Measurements from ENCODE around the gene RNU1-4. TPM values are rescaled to one million over a fixed set of nuclear protein-coding genes. Genes with fewer than 3 reads are reported as not detected.
"Not testable (repeated sequence)": the region's sequence is repeated elsewhere in the genome, so short reads cannot be mapped to it uniquely, and the experiment has no call there.

Gene RNU1-4
- total RNA-seq, 1 experiment from 2014 or later = under 0.01 TPM

- not testable (repeated sequence) for H3K36me3 ChIP-seq (replicated peaks; ENCODE audit: control insufficient read depth, insufficient read depth, low read length); H3K27me3 ChIP-seq (ENCODE audit: control insufficient read depth, insufficient read depth, low read length); H3K4me3 ChIP-seq (ENCODE audit: insufficient read depth, low read depth, low read length); DNase-seq
Measured at GRCh38 chr1:16703602-16704001, 36.7 kb upstream of the RNU1-4 start.

DNA sequence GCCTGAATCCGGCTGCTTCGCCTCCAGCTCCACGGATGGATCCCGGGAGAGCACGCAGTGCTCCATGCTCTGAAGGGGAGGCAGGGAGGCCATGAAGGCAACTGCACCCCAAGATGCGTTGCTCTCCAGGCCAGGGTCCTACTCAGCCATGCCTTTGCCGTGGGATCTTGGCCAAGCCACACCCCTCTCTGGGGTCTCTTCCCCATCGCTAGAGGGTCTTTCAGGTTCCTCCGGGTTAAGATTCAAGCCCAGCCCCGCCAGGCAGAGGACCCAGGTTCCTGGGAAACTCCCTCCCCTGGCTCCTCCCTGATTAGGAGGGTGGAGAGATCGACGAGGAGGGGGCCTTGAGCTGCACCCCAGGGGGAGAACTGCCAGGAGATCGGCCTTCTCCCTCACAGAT, 36.2 kb upstream of the RNU1-4 start:
- not testable (repeated sequence) for H3K27me3 ChIP-seq (ENCODE audit: control insufficient read depth, insufficient read depth, low read length); DNase-seq; H3K4me3 ChIP-seq (ENCODE audit: insufficient read depth, low read depth, low read length); H3K36me3 ChIP-seq (replicated peaks; ENCODE audit: control insufficient read depth, insufficient read depth, low read length)

DNA sequence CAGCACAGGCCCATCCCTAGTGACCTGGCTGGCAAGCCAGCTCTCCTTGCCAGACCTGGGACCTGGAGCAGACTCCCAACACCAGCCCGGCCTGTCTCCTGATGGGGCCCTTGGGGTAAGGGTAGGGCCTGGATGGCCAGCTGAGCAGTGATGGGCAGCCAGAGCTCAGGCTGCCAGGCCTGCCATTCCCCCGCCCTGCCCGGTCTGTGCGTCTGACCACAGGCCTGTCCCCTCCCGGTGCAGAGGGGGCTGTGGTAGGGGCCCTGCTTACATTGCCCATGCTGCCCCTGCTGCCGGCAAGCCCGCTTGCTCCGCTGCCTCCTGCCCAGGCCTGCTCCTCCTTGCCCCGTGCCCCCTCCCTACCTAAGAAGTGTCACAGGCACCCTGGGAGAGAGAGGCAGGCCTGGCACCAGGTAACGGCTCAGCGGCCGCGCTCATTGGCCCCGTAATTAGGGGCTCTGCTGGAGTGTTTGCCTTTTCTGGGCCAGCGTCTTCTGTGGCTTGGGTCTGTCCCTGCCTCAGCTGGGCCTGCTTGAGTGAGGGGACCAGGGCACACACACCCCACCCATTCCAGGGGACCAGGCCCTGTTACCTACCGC, 35.7 kb upstream of the RNU1-4 start:
- not testable (repeated sequence) for H3K27me3 ChIP-seq (ENCODE audit: control insufficient read depth, insufficient read depth, low read length); DNase-seq; H3K4me3 ChIP-seq (ENCODE audit: insufficient read depth, low read depth, low read length); H3K36me3 ChIP-seq (replicated peaks; ENCODE audit: control insufficient read depth, insufficient read depth, low read length)

- not testable (repeated sequence) for H3K4me3 ChIP-seq (ENCODE audit: insufficient read depth, low read depth, low read length); H3K36me3 ChIP-seq (replicated peaks; ENCODE audit: control insufficient read depth, insufficient read depth, low read length); H3K27me3 ChIP-seq (ENCODE audit: control insufficient read depth, insufficient read depth, low read length); DNase-seq
Measured at GRCh38 chr1:16706302-16706701, 34.0 kb upstream of the RNU1-4 start.

DNA sequence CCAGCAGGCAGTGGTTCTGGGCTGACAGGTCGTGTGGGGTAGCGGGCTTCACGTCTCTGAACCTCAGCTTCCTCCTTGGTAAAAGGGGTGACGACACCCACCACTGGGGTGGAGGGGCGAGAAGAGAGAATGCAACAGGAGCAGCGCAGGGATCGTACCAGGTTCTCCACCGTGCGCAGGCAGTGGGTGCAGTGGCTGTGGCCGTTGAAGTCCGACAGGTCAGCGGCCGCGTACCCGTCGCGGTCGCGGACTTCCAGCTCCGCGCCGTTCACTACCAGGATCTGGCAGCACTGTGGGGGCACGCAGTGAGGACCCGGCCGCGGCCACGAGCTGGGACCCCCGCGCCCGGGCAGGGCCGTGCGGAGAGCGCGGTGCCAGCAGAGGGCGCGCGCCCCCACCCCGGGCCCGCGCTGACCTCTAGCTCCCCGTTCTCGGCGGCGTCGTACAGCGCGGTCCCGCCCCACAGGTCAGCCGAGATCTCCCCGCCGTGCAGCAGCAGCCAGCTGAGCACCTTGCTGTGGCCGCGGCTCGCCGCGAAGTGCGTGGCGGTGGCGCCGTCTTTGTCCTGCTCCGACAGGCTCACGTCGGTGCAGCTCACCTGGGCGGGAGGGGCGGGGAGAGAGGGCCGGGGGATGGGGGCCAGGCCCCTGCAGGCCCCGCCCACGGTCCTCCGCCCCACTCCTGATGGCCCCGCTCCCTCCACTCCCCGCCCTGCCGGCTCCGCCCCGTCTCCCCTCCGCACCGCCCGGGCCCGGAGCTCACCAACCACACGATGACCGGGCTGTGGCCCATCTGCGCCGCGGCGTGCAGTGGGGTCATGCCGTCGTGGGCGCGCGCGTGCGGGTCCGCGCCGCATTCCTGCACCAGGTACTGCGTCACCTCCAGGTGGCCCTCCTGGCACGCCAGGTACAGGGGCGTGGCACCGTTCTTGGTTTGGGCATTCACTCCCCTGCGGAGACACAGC, 32.9 kb upstream of the RNU1-4 start:
- not testable (repeated sequence) for H3K27me3 ChIP-seq (ENCODE audit: control insufficient read depth, insufficient read depth, low read length); H3K36me3 ChIP-seq (replicated peaks; ENCODE audit: control insufficient read depth, insufficient read depth, low read length)
- peak overlapping the region; percentile 47 for H3K4me3 ChIP-seq (ENCODE audit: insufficient read depth, low read depth, low read length)
- DNase-seq = peak; percentile 60

DNA sequence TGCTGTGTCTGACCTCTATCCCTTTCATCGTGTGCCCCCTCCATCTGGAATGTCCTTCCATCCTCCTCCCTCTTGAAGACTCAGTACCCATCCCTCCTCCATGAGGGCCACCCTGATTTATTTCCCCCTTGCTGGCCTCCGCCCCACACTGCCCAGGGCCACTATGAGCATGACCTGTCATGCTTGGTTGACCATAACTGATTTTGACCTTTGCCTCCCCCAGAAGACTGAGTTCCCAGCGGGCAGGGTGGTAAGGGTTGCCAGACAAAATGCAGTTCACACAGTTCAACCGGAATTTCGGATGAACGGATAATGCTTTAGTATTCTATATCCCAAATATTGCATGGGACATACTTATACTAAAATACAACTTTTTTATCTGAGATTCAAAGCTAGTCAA, 31.6 kb upstream of the RNU1-4 start:
- not testable (repeated sequence) for DNase-seq; H3K4me3 ChIP-seq (ENCODE audit: insufficient read depth, low read depth, low read length); H3K27me3 ChIP-seq (ENCODE audit: control insufficient read depth, insufficient read depth, low read length); H3K36me3 ChIP-seq (replicated peaks; ENCODE audit: control insufficient read depth, insufficient read depth, low read length)

DNA sequence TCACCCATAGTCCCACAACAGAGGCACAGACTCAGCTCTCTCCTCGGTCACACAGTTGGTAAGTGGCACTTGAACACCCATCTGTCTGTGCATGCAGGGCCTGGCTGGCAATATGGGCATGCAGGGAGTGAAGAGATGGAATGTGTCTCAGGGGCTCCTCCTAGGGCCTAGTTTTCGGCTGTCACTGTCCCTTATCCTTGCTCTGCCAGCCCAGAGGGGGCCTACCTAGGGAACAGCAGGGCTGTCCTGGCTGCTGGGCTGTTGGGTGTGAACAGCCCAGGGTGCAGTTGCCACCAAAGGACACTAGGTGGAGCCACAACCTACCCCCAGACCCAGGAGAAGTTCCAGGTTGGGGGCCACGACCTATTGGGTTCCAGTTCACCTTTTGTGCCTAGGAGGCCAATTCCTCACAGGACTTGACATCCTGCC, 30.6 kb upstream of the RNU1-4 start:
- H3K4me3 ChIP-seq (ENCODE audit: insufficient read depth, low read depth, low read length); DNase-seq; H3K27me3 ChIP-seq (ENCODE audit: control insufficient read depth, insufficient read depth, low read length); H3K36me3 ChIP-seq (replicated peaks; ENCODE audit: control insufficient read depth, insufficient read depth, low read length): not testable (repeated sequence)

DNA sequence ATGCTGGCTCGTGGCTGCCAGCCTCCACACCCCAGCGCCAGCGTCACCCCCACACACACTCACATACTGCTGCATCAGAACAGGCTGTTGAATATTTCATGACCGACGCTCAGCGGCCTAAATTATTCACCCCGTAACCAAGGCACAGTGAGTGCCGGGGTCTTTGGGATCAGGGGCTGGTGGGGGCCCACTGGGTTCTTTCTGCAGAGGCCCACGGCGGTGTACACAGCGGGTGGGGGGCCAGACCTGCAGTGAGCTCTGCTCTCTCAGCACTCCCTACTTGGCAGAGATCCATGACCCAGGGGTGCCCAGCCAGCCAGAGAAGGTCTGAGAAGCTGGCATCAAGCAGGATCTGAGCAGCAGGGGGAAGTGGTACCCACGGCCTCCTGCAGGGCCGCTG, 29.7 kb upstream of the RNU1-4 start:
- not testable (repeated sequence) for H3K36me3 ChIP-seq (replicated peaks; ENCODE audit: control insufficient read depth, insufficient read depth, low read length); H3K27me3 ChIP-seq (ENCODE audit: control insufficient read depth, insufficient read depth, low read length); H3K4me3 ChIP-seq (ENCODE audit: insufficient read depth, low read depth, low read length); DNase-seq

DNA sequence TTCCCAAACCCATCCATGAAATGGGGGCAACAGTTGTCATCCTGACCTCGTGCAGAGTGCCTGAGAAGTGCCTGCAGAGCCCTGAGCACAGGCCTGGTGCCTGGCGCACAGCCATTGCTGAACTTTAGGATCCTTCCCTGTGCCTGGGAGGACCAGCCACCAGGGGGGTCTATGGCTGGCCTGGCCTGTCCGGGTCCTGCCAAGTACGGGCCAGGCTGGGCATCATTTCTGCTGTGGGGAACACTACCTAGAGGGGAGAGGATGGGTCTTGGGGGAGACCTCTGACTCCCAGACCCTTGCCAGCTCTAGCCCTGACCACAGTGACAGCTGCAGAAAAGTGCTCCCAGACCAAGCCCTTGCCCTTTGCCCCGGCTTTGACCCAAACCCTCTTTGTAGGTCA, 28.2 kb upstream of the RNU1-4 start:
- H3K36me3 ChIP-seq (replicated peaks; ENCODE audit: control insufficient read depth, insufficient read depth, low read length); H3K27me3 ChIP-seq (ENCODE audit: control insufficient read depth, insufficient read depth, low read length); H3K4me3 ChIP-seq (ENCODE audit: insufficient read depth, low read depth, low read length); DNase-seq: not testable (repeated sequence)

DNA sequence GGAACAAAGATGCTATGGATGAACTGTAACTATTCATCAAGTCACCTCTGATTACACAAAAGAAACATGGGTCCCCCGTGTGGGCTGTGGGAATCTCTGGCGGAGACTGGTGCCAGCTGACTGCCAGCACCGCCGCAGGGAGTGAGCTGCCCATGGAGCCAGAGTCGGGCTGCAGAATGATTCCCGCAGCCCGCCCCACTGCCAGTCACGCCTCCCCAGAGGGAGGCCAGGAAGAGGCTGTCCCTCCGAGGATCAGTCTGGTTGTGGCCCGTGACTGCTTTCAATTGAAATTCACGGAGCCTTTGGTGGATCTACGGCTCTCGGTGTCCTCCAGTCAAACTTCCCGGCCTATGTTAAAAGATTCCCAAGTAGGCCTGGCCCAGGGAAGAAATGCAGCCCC, 27.7 kb upstream of the RNU1-4 start:
- DNase-seq; H3K4me3 ChIP-seq (ENCODE audit: insufficient read depth, low read depth, low read length); H3K27me3 ChIP-seq (ENCODE audit: control insufficient read depth, insufficient read depth, low read length); H3K36me3 ChIP-seq (replicated peaks; ENCODE audit: control insufficient read depth, insufficient read depth, low read length): not testable (repeated sequence)

DNA sequence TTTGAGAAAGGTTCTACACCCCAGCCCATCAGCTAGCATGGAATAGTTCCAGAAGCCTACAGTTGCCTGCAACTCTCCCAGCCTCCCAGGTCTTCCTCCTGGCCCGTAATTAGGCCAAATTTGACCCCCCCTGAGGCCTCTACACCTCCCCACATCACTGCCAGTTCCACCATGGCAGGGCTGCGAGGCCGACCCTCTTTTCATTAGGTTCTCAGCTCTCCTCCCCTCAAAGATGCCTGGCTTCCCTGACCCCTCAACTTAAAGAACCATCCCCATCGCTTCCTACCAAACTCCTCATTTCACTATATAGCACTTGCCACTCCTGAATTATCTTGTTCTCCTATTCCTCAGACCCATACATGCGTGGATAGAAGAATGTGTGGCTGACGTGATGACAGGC, 27.3 kb upstream of the RNU1-4 start:
- H3K4me3 ChIP-seq (ENCODE audit: insufficient read depth, low read depth, low read length); H3K27me3 ChIP-seq (ENCODE audit: control insufficient read depth, insufficient read depth, low read length); DNase-seq; H3K36me3 ChIP-seq (replicated peaks; ENCODE audit: control insufficient read depth, insufficient read depth, low read length): not testable (repeated sequence)

DNA sequence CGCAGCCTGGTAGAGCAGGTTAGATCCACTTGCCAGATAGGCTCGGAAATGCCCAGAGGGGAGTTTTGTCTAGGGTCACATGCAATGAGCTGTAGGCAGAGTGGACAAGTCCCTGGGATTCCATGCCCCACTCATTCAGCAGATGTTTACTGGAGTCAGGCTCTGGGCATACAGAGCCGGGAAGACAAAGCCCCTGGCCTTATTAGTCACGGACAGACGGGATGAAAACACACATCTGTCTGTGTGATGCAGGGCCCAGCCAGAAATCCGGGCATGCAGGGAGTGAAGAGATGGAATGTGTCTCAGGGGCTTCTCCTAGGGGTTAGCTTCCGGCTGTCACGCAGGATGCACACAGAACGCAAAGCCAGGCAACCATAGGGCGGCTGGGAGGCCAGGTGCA, 26.8 kb upstream of the RNU1-4 start:
- not testable (repeated sequence) for H3K27me3 ChIP-seq (ENCODE audit: control insufficient read depth, insufficient read depth, low read length); DNase-seq; H3K36me3 ChIP-seq (replicated peaks; ENCODE audit: control insufficient read depth, insufficient read depth, low read length); H3K4me3 ChIP-seq (ENCODE audit: insufficient read depth, low read depth, low read length)

DNA sequence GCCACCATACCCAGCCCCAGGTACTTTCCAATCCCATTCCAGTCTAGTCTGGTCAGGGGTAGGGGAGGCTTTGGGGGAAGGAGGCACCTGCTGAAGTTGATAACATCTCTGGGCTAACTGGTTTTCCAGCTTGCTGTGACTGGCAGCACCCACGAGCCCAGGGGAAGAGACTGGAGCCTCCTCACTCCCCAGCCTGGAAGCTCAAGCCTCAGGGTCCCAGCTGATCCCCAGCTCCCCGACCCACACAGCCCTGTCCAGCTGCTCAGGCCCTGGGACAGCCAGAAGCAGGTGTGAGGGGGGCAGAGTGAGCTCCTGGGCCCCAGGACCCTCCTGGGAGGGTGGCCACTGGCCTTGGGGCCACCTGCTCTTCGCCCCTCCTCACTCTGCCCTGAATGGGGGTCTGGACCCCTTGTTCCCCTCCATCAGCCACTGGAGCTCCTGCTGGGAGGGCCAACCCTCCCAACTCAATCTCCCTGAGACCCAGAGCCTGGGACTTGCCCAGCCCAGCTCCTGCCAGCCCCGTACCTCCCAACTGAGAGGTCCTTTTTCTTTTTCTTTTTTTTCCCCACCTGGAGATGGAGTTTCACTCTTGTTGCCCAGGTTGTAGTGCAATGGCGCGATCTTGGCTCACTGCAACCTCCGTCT, 23.5 kb upstream of the RNU1-4 start:
- peak; percentile 71 for DNase-seq
- 0 out of 2 replicates have a peak, but pooled peaks cover 2% of the 10 kb centered on the region for H3K27me3 ChIP-seq (ENCODE audit: control insufficient read depth, insufficient read depth, low read length)
- no peak overlapping the region for H3K4me3 ChIP-seq (ENCODE audit: insufficient read depth, low read depth, low read length)
- no peaks in the 10 kb centered on the region for H3K36me3 ChIP-seq (replicated peaks; ENCODE audit: control insufficient read depth, insufficient read depth, low read length)

DNA sequence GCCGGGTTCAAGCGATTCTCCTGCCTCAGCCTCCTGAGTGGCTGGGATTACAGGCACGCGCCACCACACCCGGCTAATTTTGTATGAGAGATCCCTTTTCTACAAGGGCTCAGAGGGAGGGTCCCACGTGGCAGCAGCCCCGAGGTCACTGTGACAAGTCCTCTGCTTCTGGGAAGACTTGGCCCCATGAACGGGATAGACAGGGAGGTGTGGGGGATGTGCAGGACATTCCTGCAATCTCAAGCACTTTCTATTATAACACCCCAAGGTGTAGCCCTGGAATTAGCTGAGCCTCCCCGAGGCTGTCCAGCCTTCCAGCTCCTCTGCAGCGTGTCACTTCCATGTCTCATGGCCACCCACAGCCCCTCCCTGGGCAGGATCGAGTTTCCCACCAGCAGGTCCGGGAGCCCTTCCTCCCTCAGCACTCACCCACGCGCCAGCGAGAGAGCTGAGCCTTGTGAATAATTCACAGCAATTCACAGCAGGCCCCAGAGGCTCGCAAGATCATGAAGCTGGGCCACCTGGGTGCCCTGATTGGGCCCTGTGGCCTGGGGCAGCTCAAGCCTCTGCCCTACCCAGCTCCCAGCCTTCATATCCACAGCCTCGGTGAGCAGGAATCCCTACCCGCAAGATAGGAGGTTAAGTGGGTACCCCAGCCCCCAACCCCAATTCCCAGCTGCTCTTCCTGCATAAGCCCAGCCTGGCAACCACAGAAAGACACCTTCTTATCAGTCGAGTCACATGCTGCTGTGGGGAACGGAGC, 22.8 kb upstream of the RNU1-4 start:
- peak; percentile 74 for DNase-seq
- H3K36me3 ChIP-seq (replicated peaks; ENCODE audit: control insufficient read depth, insufficient read depth, low read length) = no peaks in the 10 kb centered on the region
- 0 out of 2 replicates have a peak, but pooled peaks cover 2% of the 10 kb centered on the region for H3K27me3 ChIP-seq (ENCODE audit: control insufficient read depth, insufficient read depth, low read length)
- no peak overlapping the region for H3K4me3 ChIP-seq (ENCODE audit: insufficient read depth, low read depth, low read length)
